HepG2 (cell line): ENCODE measurements around the gene COG4. TPM values are rescaled to one million over a fixed set of nuclear protein-coding genes. Genes with fewer than 3 reads are reported as not detected.

ENCODE experiments used
- AHR ChIP-seq: IDR thresholded peaks from 2 replicates; pipeline ENCODE4 v1.6.1; 2018; ENCODE audit warnings: missing genetic modification reagents, missing compliant biosample characterization
- FOXO1 ChIP-seq: sonication (generic); formaldehyde crosslinking; IDR thresholded peaks from 2 replicates; pipeline ENCODE4 v1.4.0; 2020; ENCODE audit warnings: missing genetic modification reagents
- GTF3A ChIP-seq: sonication (generic); formaldehyde crosslinking; conservative IDR thresholded peaks from 2 replicates; pipeline ENCODE4 v1.4.0; 2020; ENCODE audit warnings: mild to moderate bottlenecking, missing genetic modification reagents
- HDAC1 ChIP-seq: sonication (generic); formaldehyde crosslinking; IDR thresholded peaks from 2 replicates; pipeline ENCODE4 v1.5.1; 2020; ENCODE audit warnings: mild to moderate bottlenecking, missing genetic modification reagents
- KDM1A ChIP-seq: IDR thresholded peaks from 2 replicates; pipeline ENCODE4 v1.6.1; 2016; ENCODE audit warnings: missing compliant biosample characterization
- MAFG ChIP-seq: sonication (generic); formaldehyde crosslinking; IDR thresholded peaks from 2 replicates; pipeline ENCODE4 v1.5.1; 2020; ENCODE audit warnings: mild to moderate bottlenecking, missing genetic modification reagents
- NR2C2 ChIP-seq: sonication (generic); formaldehyde crosslinking; IDR thresholded peaks from 2 replicates; pipeline ENCODE4 v1.4.0; 2020; ENCODE audit warnings: missing genetic modification reagents, mild to moderate bottlenecking, moderate library complexity, borderline replicate concordance
- PPARG ChIP-seq: conservative IDR thresholded peaks from 2 replicates; pipeline ENCODE4 v1.6.1; 2016; ENCODE audit warnings: missing biosample characterization, missing genetic modification reagents
- RARG ChIP-seq: sonication (generic); formaldehyde crosslinking; IDR thresholded peaks from 2 replicates; pipeline ENCODE4 v1.4.0; 2020; ENCODE audit warnings: low read depth, mild to moderate bottlenecking, missing genetic modification reagents
- RCOR2 ChIP-seq: IDR thresholded peaks from 2 replicates; pipeline ENCODE4 v1.6.1; 2016; ENCODE audit warnings: missing biosample characterization, missing genetic modification reagents
- SP140L ChIP-seq: sonication (generic); formaldehyde crosslinking; IDR thresholded peaks from 2 replicates; pipeline ENCODE4 v1.4.0; 2020; ENCODE audit warnings: missing genetic modification reagents, borderline replicate concordance
- TMF1 ChIP-seq: sonication (generic); formaldehyde crosslinking; IDR thresholded peaks from 2 replicates; pipeline ENCODE4 v1.8.1; 2022; ENCODE audit warnings: low read depth, missing genetic modification reagents
- YEATS2 ChIP-seq: sonication (generic); formaldehyde crosslinking; IDR thresholded peaks from 2 replicates; pipeline ENCODE4 v1.4.0; 2020; ENCODE audit warnings: missing genetic modification reagents, borderline replicate concordance
- ZBTB21 ChIP-seq: sonication (generic); formaldehyde crosslinking; IDR thresholded peaks from 2 replicates; pipeline ENCODE4 v1.4.0; 2020; ENCODE audit warnings: missing genetic modification reagents
- ZNF24 ChIP-seq: fragments of 450-650 bp; IDR thresholded peaks from 2 replicates; pipeline ENCODE4 v1.6.1; 2017; ENCODE audit warnings: antibody characterized with exemption, mild to moderate bottlenecking
- ZNF253 ChIP-seq: sonication (generic); formaldehyde crosslinking; IDR thresholded peaks from 2 replicates; pipeline ENCODE4 v1.8.0; 2022; ENCODE audit warnings: mild to moderate bottlenecking, missing genetic modification reagents, borderline replicate concordance
- ZNF367 ChIP-seq: sonication (generic); formaldehyde crosslinking; IDR thresholded peaks from 2 replicates; pipeline ENCODE4 v1.4.0; 2020; ENCODE audit warnings: missing genetic modification reagents, borderline replicate concordance
- ZNF547 ChIP-seq: sonication (generic); formaldehyde crosslinking; IDR thresholded peaks from 2 replicates; pipeline ENCODE4 v1.5.1; 2020; ENCODE audit warnings: mild to moderate bottlenecking, missing genetic modification reagents
- ZNF7 ChIP-seq: IDR thresholded peaks from 2 replicates; pipeline ENCODE4 v1.6.1; 2016; ENCODE audit warnings: missing biosample characterization, missing genetic modification reagents
- ZNF720 ChIP-seq: sonication (generic); formaldehyde crosslinking; IDR thresholded peaks from 2 replicates; pipeline ENCODE4 v1.4.0; 2020; ENCODE audit warnings: missing genetic modification reagents
- polyA plus RNA-seq, 8 experiments: library from polyadenylated mRNA; depleted of rRNA in 3 of 8; stranded (reverse) in 7 of 8; unstranded in 1 of 8; fragments of >200 nt; fragmentation: Illumina TruSeq in 4 of 8; extraction: Trizol in 4 of 8; gene quantifications; 2 replicates each; pipeline versions ENCODE4 v1.2.1 to v1.2.3, GENCODE V29; 2011 to 2016; ENCODE audit warnings: low read depth in 4 of 8, missing spikeins in 1 of 8, mixed read lengths in 1 of 8; ENCODE audit not compliant: insufficient read depth in 1 of 8
- total RNA-seq, 5 experiments: library from RNA; depleted of rRNA; stranded (reverse); fragments of >200 nt; fragmentation: Illumina TruSeq; extraction: Trizol; gene quantifications; 2 replicates each; pipeline ENCODE4 v1.2.3, GENCODE V29; 2016; ENCODE audit warnings: low read depth in 1 of 5
- TF ChIP-seq, protein P1 (sequence below): sonication (generic); formaldehyde crosslinking; IDR thresholded peaks from 2 replicates; pipeline ENCODE4; 2020; ENCODE audit warnings: missing genetic modification reagents, mild to moderate bottlenecking, borderline replicate concordance
- TF ChIP-seq, protein P2 (sequence below): sonication (generic); formaldehyde crosslinking; IDR thresholded peaks from 2 replicates; pipeline ENCODE4 v1.5.0; 2020; ENCODE audit warnings: mild to moderate bottlenecking, missing genetic modification reagents
- TF ChIP-seq, protein P3 (sequence below): sonication (generic); formaldehyde crosslinking; IDR thresholded peaks from 2 replicates; pipeline ENCODE4 v1.4.0; 2020; ENCODE audit warnings: low read depth, mild to moderate bottlenecking, missing genetic modification reagents
- TF ChIP-seq, protein P4 (sequence below): sonication (generic); formaldehyde crosslinking; IDR thresholded peaks from 2 replicates; pipeline ENCODE4 v1.5.0; 2020; ENCODE audit warnings: missing genetic modification reagents

Gene COG4
- total and polyA plus RNA-seq, 2 of the 13 experiments (the other 11 are each of a cell fraction or from before 2014, with no cell fraction given) = 51.1 to 73.8 TPM

DNA sequence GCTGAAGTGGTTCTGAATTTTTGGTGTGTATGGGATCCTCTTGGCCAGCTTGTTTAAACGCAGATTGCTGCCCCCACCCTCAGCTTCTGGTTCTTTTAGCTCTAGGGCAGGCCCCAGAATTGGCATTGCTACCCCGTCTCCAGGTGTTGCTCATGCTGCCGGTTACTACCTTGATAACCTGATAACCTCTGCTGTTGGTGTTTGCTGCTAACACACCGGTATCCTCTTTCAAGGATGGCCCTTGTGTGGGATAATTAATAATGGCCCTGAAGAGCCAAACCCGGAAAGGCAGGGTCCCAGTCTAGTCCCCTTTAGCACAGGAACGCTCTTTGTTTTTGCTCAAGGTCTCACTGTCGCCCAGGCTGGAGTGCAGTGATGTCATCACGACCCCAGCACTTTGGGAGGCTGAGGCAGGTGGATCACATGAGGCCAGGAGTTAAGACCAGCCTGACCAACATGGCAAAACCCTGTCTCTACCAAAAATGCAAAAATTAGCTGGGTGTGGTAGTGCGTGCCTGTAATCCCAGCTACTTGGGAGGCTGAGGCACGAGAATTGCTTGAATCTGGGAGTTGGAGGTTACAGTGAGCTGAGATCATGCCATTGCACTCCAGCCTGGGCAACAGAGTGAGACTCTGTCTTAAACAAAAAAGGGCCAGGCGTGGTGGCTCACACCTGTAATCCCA, 83.2 kb downstream of the COG4 start (continued):
- TF ChIP-seq PPARG (CRISPR knock-in tag) (peak; percentile 62; the same call in 1 of the 2 replicates), ZBTB21 (CRISPR knock-in tag) (0 out of 2 replicates have a peak, but pooled peaks have one; percentile 52), FOXO1 (0 out of 2 replicates have a peak, but pooled peaks have one; percentile 29), GTF3A (CRISPR knock-in tag) (no peak), ZNF24 (no peak), ZNF367 (no peak), RARG (CRISPR knock-in tag) (no peak), NR2C2 (CRISPR knock-in tag) (no peak), ZNF253 (CRISPR knock-in tag) (no peak), TMF1 (no peak), KDM1A (CRISPR knock-in tag) (0 out of 2 replicates have a peak, but pooled peaks have one; percentile 41), ZNF720 (no peak), ZNF547 (no peak), MAFG (CRISPR knock-in tag) (no peak), ZNF7 (CRISPR knock-in tag) (no peak), RCOR2 (CRISPR knock-in tag) (no peak; the same call in 1 of the 2 replicates), YEATS2 (CRISPR knock-in tag) (no peak), HDAC1 (CRISPR knock-in tag) (peak; percentile 29; the same call in 1 of the 2 replicates), AHR (no peak), SP140L (CRISPR knock-in tag) (no peak)
- TF ChIP-seq, protein P1, sequence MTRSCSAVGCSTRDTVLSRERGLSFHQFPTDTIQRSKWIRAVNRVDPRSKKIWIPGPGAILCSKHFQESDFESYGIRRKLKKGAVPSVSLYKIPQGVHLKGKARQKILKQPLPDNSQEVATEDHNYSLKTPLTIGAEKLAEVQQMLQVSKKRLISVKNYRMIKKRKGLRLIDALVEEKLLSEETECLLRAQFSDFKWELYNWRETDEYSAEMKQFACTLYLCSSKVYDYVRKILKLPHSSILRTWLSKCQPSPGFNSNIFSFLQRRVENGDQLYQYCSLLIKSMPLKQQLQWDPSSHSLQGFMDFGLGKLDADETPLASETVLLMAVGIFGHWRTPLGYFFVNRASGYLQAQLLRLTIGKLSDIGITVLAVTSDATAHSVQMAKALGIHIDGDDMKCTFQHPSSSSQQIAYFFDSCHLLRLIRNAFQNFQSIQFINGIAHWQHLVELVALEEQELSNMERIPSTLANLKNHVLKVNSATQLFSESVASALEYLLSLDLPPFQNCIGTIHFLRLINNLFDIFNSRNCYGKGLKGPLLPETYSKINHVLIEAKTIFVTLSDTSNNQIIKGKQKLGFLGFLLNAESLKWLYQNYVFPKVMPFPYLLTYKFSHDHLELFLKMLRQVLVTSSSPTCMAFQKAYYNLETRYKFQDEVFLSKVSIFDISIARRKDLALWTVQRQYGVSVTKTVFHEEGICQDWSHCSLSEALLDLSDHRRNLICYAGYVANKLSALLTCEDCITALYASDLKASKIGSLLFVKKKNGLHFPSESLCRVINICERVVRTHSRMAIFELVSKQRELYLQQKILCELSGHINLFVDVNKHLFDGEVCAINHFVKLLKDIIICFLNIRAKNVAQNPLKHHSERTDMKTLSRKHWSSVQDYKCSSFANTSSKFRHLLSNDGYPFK (CRISPR knock-in tag) = no peak
- TF ChIP-seq, protein P2, sequence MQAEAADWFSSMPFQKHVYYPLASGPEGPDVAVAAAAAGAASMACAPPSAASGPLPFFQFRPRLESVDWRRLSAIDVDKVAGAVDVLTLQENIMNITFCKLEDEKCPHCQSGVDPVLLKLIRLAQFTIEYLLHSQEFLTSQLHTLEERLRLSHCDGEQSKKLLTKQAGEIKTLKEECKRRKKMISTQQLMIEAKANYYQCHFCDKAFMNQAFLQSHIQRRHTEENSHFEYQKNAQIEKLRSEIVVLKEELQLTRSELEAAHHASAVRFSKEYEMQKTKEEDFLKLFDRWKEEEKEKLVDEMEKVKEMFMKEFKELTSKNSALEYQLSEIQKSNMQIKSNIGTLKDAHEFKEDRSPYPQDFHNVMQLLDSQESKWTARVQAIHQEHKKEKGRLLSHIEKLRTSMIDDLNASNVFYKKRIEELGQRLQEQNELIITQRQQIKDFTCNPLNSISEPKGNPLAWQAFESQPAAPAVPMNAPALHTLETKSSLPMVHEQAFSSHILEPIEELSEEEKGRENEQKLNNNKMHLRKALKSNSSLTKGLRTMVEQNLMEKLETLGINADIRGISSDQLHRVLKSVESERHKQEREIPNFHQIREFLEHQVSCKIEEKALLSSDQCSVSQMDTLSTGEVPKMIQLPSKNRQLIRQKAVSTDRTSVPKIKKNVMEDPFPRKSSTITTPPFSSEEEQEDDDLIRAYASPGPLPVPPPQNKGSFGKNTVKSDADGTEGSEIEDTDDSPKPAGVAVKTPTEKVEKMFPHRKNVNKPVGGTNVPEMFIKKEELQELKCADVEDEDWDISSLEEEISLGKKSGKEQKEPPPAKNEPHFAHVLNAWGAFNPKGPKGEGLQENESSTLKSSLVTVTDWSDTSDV (CRISPR knock-in tag) = 0 out of 2 replicates have a peak, but pooled peaks have one; percentile 30
- TF ChIP-seq, protein P3, sequence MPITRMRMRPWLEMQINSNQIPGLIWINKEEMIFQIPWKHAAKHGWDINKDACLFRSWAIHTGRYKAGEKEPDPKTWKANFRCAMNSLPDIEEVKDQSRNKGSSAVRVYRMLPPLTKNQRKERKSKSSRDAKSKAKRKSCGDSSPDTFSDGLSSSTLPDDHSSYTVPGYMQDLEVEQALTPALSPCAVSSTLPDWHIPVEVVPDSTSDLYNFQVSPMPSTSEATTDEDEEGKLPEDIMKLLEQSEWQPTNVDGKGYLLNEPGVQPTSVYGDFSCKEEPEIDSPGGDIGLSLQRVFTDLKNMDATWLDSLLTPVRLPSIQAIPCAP (CRISPR knock-in tag) = no peak
- TF ChIP-seq, protein P4, sequence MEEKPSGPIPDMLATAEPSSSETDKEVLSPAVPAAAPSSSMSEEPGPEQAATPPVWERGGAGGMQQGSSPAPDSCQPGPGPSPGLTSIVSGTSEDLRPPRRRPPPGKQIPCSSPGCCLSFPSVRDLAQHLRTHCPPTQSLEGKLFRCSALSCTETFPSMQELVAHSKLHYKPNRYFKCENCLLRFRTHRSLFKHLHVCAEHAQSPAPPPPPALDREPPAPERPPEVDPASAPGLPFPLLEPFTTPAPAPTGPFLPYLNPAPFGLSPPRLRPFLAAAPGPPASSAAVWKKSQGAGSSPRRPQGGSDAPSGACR = no peak
